Measurements from ENCODE around the gene SPOP.

SPOP gene

DNA sequence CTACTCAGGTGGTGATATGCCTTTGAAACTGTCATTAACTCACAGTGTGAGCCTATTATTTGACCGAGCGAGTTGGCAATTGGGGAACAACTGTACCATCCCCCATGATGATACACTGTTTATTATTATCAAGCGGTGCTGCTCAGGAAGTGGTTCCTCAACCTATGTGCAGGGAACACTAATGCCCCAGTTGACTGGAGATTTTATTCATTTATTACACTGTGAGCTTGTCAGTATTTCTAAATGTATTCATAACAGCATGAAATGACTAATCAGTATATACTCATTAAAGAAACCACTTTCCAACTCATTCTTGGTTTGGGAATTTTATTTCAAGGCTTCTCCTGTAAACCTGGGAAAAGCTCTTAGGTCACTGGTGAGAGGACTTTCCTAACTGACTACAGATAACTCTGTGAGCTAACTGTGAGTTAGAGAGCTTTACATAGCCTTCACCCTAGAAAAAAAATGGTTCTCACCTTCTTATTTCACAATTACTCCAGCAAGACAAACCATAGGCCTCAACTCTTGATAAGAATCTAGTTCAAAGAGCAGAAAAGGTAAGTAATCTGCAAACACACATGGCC is 59.8 kb downstream of the SPOP start:
- no peak overlapping the region for H3K4me3 ChIP-seq (ENCODE audit: low read depth, low read length)
- TF ChIP-seq, protein P1, sequence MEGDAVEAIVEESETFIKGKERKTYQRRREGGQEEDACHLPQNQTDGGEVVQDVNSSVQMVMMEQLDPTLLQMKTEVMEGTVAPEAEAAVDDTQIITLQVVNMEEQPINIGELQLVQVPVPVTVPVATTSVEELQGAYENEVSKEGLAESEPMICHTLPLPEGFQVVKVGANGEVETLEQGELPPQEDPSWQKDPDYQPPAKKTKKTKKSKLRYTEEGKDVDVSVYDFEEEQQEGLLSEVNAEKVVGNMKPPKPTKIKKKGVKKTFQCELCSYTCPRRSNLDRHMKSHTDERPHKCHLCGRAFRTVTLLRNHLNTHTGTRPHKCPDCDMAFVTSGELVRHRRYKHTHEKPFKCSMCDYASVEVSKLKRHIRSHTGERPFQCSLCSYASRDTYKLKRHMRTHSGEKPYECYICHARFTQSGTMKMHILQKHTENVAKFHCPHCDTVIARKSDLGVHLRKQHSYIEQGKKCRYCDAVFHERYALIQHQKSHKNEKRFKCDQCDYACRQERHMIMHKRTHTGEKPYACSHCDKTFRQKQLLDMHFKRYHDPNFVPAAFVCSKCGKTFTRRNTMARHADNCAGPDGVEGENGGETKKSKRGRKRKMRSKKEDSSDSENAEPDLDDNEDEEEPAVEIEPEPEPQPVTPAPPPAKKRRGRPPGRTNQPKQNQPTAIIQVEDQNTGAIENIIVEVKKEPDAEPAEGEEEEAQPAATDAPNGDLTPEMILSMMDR (IDR thresholded peaks at IDR 0.05; ENCODE audit: insufficient read depth, low read depth, low read length, missing control alignments), result no peak
- DNase-seq (ENCODE audit: low read depth), result no peak

DNA sequence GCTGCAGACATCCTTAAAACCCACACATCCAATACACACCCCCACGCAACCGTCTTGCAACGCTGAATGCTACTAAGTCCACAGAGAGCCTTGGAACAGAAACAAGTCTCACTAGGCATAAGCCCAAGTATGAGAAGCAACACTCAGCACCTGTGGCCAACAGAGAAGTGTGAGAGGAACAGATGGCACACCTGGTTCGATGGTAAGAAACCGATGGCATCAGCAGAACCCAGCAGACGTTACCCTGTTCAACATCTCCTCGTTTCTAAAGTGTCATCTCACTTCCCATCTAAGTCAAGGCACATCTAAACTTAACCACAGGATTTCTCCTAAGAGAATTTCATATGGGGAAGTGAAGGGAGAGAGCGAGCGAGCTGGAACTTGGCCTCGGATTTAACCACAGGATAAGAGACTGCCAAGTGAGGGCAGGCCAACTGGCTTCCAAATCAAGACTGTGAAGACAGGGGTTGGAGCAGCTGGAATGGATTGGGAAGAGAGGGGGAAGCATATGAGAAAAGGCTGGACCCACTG is 61.2 kb downstream of the SPOP start:
- TF ChIP-seq, protein P1 (IDR thresholded peaks at IDR 0.05; ENCODE audit: insufficient read depth, low read depth, low read length, missing control alignments), result no peak
- no peak overlapping the region for H3K4me3 ChIP-seq (ENCODE audit: low read depth, low read length)

DNA sequence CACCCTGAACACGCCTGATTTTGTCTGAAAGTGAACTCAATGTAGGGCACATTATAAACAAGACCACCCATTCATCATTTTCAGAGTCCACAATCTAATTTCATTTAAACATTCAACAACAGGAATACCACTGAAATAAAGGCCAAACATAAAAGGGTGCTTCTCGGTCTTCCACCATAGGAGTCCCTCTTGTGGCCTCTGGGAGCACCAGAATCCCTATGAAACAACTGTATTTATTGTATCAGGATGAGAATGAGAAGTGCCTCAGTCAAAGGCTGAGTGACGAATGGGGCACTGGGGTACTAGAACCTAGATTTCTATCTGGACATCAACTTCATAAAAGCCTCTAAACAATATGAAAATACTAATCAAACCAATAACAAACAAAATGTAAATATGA is 61.8 kb downstream of the SPOP start:
- TF ChIP-seq, protein P1 (IDR thresholded peaks at IDR 0.05; ENCODE audit: insufficient read depth, low read depth, low read length, missing control alignments), result no peak
- DNase-seq (ENCODE audit: low read depth), result peak; percentile 15
- no peak overlapping the region for H3K4me3 ChIP-seq (ENCODE audit: low read depth, low read length)

More for the DNA sequence above, 61.2 kb downstream of the SPOP start:
- DNase-seq (ENCODE audit: low read depth), result peak; percentile 27

DNA sequence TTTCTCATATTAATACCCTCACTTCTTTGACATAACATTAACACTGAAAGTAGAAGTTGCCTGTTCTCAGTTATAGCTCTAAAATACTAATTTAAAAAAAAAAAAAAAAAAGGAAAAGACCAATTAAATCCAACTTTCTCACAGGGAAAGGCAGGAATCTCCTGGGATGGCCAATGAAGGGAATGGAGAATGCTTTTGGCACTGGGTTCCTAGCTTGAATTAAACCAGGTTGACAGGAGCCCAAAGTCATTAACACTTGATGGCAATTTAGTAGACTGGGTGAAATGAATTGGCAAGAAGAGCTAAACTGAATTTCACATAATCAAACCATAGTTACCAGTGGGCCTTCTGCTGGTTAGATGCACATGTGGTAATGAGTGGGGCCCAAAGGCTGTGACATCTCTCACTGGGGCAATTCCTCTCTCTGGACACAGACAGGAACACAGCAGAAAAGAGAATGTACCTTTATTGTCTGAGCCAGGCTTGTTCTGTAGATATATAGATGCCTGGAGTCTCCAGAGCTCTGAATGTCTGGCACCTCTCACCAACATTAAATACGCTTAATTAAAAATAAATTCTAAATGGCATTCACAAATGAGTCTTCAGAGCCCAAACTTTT is 64.6 kb downstream of the SPOP start:
- TF ChIP-seq, protein P1 (IDR thresholded peaks at IDR 0.05; ENCODE audit: insufficient read depth, low read depth, low read length, missing control alignments), result no peak
- no peak for DNase-seq (ENCODE audit: low read depth)
- no peak overlapping the region for H3K4me3 ChIP-seq (ENCODE audit: low read depth, low read length)

DNA sequence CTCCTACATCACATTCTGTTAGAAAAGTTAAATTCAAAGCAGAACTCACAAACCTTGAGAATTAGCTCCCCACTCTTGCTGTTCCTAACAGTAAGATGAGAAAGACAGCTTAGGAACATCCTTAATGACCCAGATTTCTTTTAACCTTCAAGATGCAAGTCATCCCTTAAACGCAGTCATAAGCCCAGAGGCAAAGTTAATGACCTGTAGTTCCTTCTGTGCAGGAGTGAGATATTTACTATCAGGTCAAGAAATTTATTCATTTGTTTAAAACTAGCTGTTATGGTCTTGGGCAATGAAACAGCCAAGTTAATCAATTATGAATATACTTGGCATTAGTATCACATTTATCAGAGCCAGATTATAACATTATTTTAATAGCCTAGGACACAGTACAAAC is 65.2 kb downstream of the SPOP start:
- DNase-seq (ENCODE audit: low read depth), result no peak
- H3K4me3 ChIP-seq (ENCODE audit: low read depth, low read length), result no peak overlapping the region
- TF ChIP-seq, protein P1 (IDR thresholded peaks at IDR 0.05; ENCODE audit: insufficient read depth, low read depth, low read length, missing control alignments), result no peak

DNA sequence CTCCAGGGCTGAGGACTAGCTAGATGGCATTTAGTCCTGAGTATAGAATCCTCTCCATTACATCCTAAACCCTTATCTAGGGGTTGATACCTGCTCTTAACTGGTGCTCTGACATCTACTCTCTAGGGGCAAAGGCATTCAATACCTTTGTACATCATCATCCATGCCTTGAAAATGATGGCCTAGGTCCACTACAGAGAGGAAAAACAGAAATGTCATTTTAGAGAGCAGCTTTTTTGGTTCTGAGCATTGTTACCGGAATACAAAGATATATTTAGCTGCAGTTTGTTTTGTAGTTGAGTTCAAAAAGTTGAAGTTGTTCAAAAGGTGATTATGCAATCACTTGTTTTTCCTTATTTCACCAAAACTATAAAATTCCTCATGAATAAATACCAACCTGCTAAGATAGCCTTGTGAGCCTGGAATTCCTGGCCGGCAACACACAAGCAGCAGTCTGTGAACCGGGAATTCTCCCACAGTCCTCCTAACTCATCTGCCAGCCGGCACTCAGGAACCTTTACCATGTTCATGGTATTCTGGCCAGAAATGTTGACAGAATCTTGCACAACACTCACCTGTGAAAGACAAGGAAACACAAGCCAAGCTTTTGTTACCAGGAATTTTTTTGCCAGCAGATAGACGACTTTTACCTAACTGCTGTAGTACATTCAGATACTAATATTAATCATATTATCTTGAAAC is 66.9 kb downstream of the SPOP start:
- no peak for DNase-seq (ENCODE audit: low read depth)
- no peak overlapping the region for H3K4me3 ChIP-seq (ENCODE audit: low read depth, low read length)
- TF ChIP-seq, protein P1 (IDR thresholded peaks at IDR 0.05; ENCODE audit: insufficient read depth, low read depth, low read length, missing control alignments), result no peak
